HepG2 (cell line): ENCODE results near the gene PPP2R2B. TPM values are rescaled to one million over a fixed set of nuclear protein-coding genes. Genes with fewer than 3 reads are reported as not detected.
A peak's percentile ranks its signal among the peaks of the same experiment; 100 is the strongest.

Experiments
- ETV6 ChIP-seq: sonication (generic); formaldehyde crosslinking; conservative IDR thresholded peaks from 2 replicates; pipeline ENCODE4 v1.4.0; 2020; ENCODE audit warnings: missing genetic modification reagents
- GATAD2A ChIP-seq: IDR thresholded peaks from 2 replicates; pipeline ENCODE4 v1.6.1; 2016
- HDAC1 ChIP-seq: sonication (generic); formaldehyde crosslinking; IDR thresholded peaks from 2 replicates; pipeline ENCODE4 v1.5.1; 2020; ENCODE audit warnings: mild to moderate bottlenecking, missing genetic modification reagents
- ISX ChIP-seq: sonication (generic); formaldehyde crosslinking; conservative IDR thresholded peaks from 2 replicates; pipeline ENCODE4 v1.5.0; 2020; ENCODE audit warnings: missing genetic modification reagents
- JARID2 ChIP-seq: sonication (generic); formaldehyde crosslinking; IDR thresholded peaks from 2 replicates; pipeline ENCODE4 v1.8.1; 2023; ENCODE audit warnings: missing genetic modification reagents, inconsistent platforms; ENCODE audit not compliant: insufficient replicate concordance
- MED1 ChIP-seq: sonication (generic); formaldehyde crosslinking; IDR thresholded peaks from 2 replicates; pipeline ENCODE4 v1.4.0; 2020; ENCODE audit warnings: missing genetic modification reagents
- MNT ChIP-seq: fragments of 450-650 bp; IDR thresholded peaks from 2 replicates; pipeline ENCODE4 v1.6.1; 2016
- POGZ ChIP-seq: sonication (generic); formaldehyde crosslinking; IDR thresholded peaks from 2 replicates; pipeline ENCODE4 v1.4.0; 2020; ENCODE audit warnings: mild to moderate bottlenecking, missing genetic modification reagents
- PTBP1 ChIP-seq: fragments of 200-400 bp; formaldehyde crosslinking; IDR thresholded peaks from 2 replicates; pipeline ENCODE4 v1.6.1; 2018; ENCODE audit warnings: low read length, low read depth; ENCODE audit not compliant: poor library complexity, severe bottlenecking
- SALL1 ChIP-seq: sonication (generic); formaldehyde crosslinking; IDR thresholded peaks from 2 replicates; pipeline ENCODE4 v1.8.0; 2022; ENCODE audit warnings: mild to moderate bottlenecking, missing genetic modification reagents
- SAP130 ChIP-seq: IDR thresholded peaks from 2 replicates; pipeline ENCODE4 v1.6.1; 2016; ENCODE audit warnings: low read depth
- SIN3A ChIP-seq: IDR thresholded peaks from 2 replicates; pipeline ENCODE4 v1.6.1; 2011; ENCODE audit warnings: low read depth, mild to moderate bottlenecking, control low read depth, low read length, borderline replicate concordance
- SMC3 ChIP-seq: IDR thresholded peaks from 2 replicates; pipeline ENCODE4 v1.6.1; 2011; ENCODE audit warnings: low read length, improper control_type of control experiment
- TBX3 ChIP-seq: fragments of 450-650 bp; IDR thresholded peaks from 2 replicates; pipeline ENCODE4 v1.6.1; 2017; ENCODE audit warnings: antibody characterized with exemption, mild to moderate bottlenecking, inconsistent platforms, borderline replicate concordance
- TRIM22 ChIP-seq: fragments of 450-650 bp; IDR thresholded peaks from 2 replicates; pipeline ENCODE4 v1.6.1; 2017
- ZBTB14 ChIP-seq: sonication (generic); formaldehyde crosslinking; IDR thresholded peaks from 2 replicates; pipeline ENCODE4 v1.4.0; 2020; ENCODE audit warnings: missing genetic modification reagents
- ZBTB4 ChIP-seq: sonication (generic); formaldehyde crosslinking; IDR thresholded peaks from 2 replicates; pipeline ENCODE4 v1.4.0; 2020; ENCODE audit warnings: missing genetic modification reagents, mild to moderate bottlenecking, borderline replicate concordance
- ZFX ChIP-seq: sonication (generic); formaldehyde crosslinking; IDR thresholded peaks from 2 replicates; pipeline ENCODE4 v1.4.0; 2020; ENCODE audit warnings: mild to moderate bottlenecking, low read depth, missing genetic modification reagents, moderate library complexity
- ZNF234 ChIP-seq: sonication (generic); formaldehyde crosslinking; conservative IDR thresholded peaks from 2 replicates; pipeline ENCODE4 v1.5.1; 2020; ENCODE audit warnings: mild to moderate bottlenecking, missing genetic modification reagents
- ZNF546 ChIP-seq: sonication (generic); formaldehyde crosslinking; conservative IDR thresholded peaks from 2 replicates; pipeline ENCODE4 v1.8.1; 2023; ENCODE audit warnings: mild to moderate bottlenecking, missing genetic modification reagents
- ZNF547 ChIP-seq: sonication (generic); formaldehyde crosslinking; IDR thresholded peaks from 2 replicates; pipeline ENCODE4 v1.5.1; 2020; ENCODE audit warnings: mild to moderate bottlenecking, missing genetic modification reagents
- ZNF891 ChIP-seq: sonication (generic); formaldehyde crosslinking; IDR thresholded peaks from 2 replicates; pipeline ENCODE4 v1.5.0; 2020; ENCODE audit warnings: mild to moderate bottlenecking, missing genetic modification reagents
- ZSCAN20 ChIP-seq: sonication (generic); formaldehyde crosslinking; IDR thresholded peaks from 2 replicates; pipeline ENCODE4 v1.4.0; 2020; ENCODE audit warnings: missing genetic modification reagents, mild to moderate bottlenecking, borderline replicate concordance
- ZSCAN5A ChIP-seq: sonication (generic); formaldehyde crosslinking; IDR thresholded peaks from 2 replicates; pipeline ENCODE4 v1.8.0; 2022; ENCODE audit warnings: mild to moderate bottlenecking, missing genetic modification reagents, borderline replicate concordance
- polyA plus RNA-seq, 8 experiments: library from polyadenylated mRNA; depleted of rRNA in 3 of 8; stranded (reverse) in 7 of 8; unstranded in 1 of 8; fragments of >200 nt; fragmentation: Illumina TruSeq in 4 of 8; extraction: Trizol in 4 of 8; gene quantifications; 2 replicates each; pipeline versions ENCODE4 v1.2.1 to v1.2.3, GENCODE V29; 2011 to 2016; ENCODE audit warnings: low read depth in 4 of 8, missing spikeins in 1 of 8, mixed read lengths in 1 of 8; ENCODE audit not compliant: insufficient read depth in 1 of 8
- total RNA-seq, 5 experiments: library from RNA; depleted of rRNA; stranded (reverse); fragments of >200 nt; fragmentation: Illumina TruSeq; extraction: Trizol; gene quantifications; 2 replicates each; pipeline ENCODE4 v1.2.3, GENCODE V29; 2016; ENCODE audit warnings: low read depth in 1 of 5

Gene PPP2R2B
- total and polyA plus RNA-seq, 2 of the 13 experiments (the other 11 are each of a cell fraction or from before 2014, with no cell fraction given) = not detected

- TF ChIP-seq ZBTB4 (no peak), PTBP1 (no peak), POGZ (CRISPR knock-in tag) (peak; percentile 78), MNT (no peak), ZFX (CRISPR knock-in tag) (no peak), ISX (CRISPR knock-in tag) (no peak), MED1 (CRISPR knock-in tag) (peak; percentile 64), SIN3A (no peak), TBX3 (peak; percentile 94), ZNF546 (no peak), ZSCAN5A (no peak; the same call in 1 of the 2 replicates), ZBTB14 (no peak), GATAD2A (CRISPR knock-in tag) (peak; percentile 37; the same call in 1 of the 2 replicates), JARID2 (CRISPR knock-in tag) (no peak), SALL1 (peak; percentile 49; the same call in 1 of the 2 replicates), ZNF547 (CRISPR knock-in tag) (no peak), SMC3 (no peak), SAP130 (no peak), ZSCAN20 (CRISPR knock-in tag) (no peak), ETV6 (CRISPR knock-in tag) (no peak), TRIM22 (no peak), ZNF234 (CRISPR knock-in tag) (no peak), ZNF891 (CRISPR knock-in tag) (no peak), HDAC1 (CRISPR knock-in tag) (no peak)
Observed at GRCh38 chr5:146767534-146767933, 111.0 kb downstream of the PPP2R2B start (continued).
